ENCODE data around the gene GABRE.

DNA sequence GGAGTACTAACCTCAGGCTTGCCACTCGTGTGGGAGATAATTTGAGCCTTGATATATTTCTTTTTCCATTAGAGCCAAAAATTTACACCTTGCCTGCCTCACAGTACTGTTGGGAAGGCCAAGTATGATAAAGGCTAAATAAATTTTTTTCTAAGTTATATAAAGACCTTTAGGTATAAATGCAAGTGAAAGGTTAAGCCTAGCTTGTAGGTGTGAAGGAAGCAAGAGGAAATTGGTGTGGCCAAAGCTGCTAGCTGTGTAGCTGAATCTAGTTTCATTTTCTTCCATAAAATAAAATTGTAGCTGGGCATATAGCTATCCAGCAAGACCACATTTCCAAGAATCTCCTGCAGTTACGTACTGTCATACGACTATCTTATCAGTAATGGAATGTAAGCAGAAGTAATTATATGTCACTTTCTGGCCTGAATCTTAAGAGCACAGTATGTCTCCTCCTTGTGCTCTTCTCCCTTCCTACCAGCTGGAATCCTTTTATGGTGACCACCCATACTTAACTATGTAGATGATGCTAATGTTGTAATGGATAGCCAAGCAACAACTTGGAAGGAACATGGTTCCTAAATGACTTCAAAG, 14.3 kb upstream of the GABRE start:
- TF ChIP-seq, protein P1, sequence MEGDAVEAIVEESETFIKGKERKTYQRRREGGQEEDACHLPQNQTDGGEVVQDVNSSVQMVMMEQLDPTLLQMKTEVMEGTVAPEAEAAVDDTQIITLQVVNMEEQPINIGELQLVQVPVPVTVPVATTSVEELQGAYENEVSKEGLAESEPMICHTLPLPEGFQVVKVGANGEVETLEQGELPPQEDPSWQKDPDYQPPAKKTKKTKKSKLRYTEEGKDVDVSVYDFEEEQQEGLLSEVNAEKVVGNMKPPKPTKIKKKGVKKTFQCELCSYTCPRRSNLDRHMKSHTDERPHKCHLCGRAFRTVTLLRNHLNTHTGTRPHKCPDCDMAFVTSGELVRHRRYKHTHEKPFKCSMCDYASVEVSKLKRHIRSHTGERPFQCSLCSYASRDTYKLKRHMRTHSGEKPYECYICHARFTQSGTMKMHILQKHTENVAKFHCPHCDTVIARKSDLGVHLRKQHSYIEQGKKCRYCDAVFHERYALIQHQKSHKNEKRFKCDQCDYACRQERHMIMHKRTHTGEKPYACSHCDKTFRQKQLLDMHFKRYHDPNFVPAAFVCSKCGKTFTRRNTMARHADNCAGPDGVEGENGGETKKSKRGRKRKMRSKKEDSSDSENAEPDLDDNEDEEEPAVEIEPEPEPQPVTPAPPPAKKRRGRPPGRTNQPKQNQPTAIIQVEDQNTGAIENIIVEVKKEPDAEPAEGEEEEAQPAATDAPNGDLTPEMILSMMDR (IDR thresholded peaks at IDR 0.05), result no peak
- TF ChIP-seq EP300 (IDR thresholded peaks at IDR 0.05), result no peak
- no peak for TF ChIP-seq POLR2A (IDR thresholded peaks at IDR 0.05; ENCODE audit: low read depth)
